Peyer's patch (tissue), 4 donors: ENCODE results near the gene APOBEC3H. TPM values are rescaled to one million over a fixed set of nuclear protein-coding genes. Genes with fewer than 3 reads are reported as not detected.
A peak's percentile ranks its signal among the peaks of the same experiment; 100 is the strongest.

Experiments used
- DNase-seq, 3 donors: peaks; one replicate each; pipeline ENCODE4 v3.0.0-alpha.2; 2017 to 2019
- H3K27ac ChIP-seq, 4 donors: fragments of 200-600 bp; sonication (generic); one replicate each; pipeline ENCODE4 v1.5.1; 2016 to 2019
- H3K27me3 ChIP-seq, 2 donors: fragments of 200-600 bp; sonication (generic); one replicate each; pipeline ENCODE4 v1.5.1; 2019
- H3K36me3 ChIP-seq, 3 donors: fragments of 200-600 bp; sonication (generic); one replicate each; pipeline ENCODE4 v1.5.1; 2016 to 2019
- H3K4me1 ChIP-seq, 4 donors: fragments of 200-600 bp; sonication (generic); one replicate each; pipeline ENCODE4 v1.5.1; 2016 to 2019
- H3K4me3 ChIP-seq, 4 donors: fragments of 200-600 bp; sonication (generic); 1 replicate in 3 of 4; 2 replicates in 1 of 4; pipeline ENCODE4 v1.5.1; 2016 to 2019; ENCODE audit warnings: mild to moderate bottlenecking in 1 of 4
- H3K9me3 ChIP-seq, 4 donors: fragments of 200-600 bp; sonication (generic); one replicate each; pipeline ENCODE4 v1.5.1; 2016 to 2019; ENCODE audit warnings: mild to moderate bottlenecking in 1 of 4
- CTCF ChIP-seq, 6 experiments: fragments of 450-650 bp in 4 of 6; fragments of 200-600 bp in 2 of 6; sonication (generic) in 1 of 6; IDR thresholded peaks; one replicate each; pipeline ENCODE4 v1.5.1; 2017 to 2019; ENCODE audit warnings: antibody characterized with exemption in 6 of 6, mild to moderate bottlenecking in 3 of 6, moderate library complexity in 1 of 6
- POLR2A ChIP-seq, 2 donors: fragments of 450-650 bp; IDR thresholded peaks; one replicate each; pipeline ENCODE4 v1.5.1; 2017; ENCODE audit warnings: antibody characterized with exemption in 2 of 2, mild to moderate bottlenecking in 2 of 2, moderate library complexity in 2 of 2
- total RNA-seq, 4 donors: library from RNA; depleted of rRNA; stranded (reverse); fragments of >200 nt; gene quantifications; one replicate each; pipeline ENCODE4 v1.1.0, GENCODE V29; 2016

Gene APOBEC3H
- total RNA-seq, 4 donors from 2014 or later, result not detected

GRCh38 chr22:39115977-39116621 lies 19.1 kb downstream of the APOBEC3H start:
- Histone ChIP-seq H3K4me1 (peaks cover 0 to 4% (median 0%) of the 10 kb centered on the region in 4 donors), H3K36me3 (no peaks in the 10 kb centered on the region), H3K4me3 (no peak overlapping the region), H3K27ac (peak overlapping the region in 1 of 4 donors; percentile 11), H3K9me3 (no peaks in the 10 kb centered on the region), H3K27me3 (no peaks in the 10 kb centered on the region)
- DNase-seq, result no peak
- TF ChIP-seq POLR2A (IDR thresholded peaks at IDR 0.05) (no peak), CTCF (IDR thresholded peaks at IDR 0.05) (no peak)

DNA sequence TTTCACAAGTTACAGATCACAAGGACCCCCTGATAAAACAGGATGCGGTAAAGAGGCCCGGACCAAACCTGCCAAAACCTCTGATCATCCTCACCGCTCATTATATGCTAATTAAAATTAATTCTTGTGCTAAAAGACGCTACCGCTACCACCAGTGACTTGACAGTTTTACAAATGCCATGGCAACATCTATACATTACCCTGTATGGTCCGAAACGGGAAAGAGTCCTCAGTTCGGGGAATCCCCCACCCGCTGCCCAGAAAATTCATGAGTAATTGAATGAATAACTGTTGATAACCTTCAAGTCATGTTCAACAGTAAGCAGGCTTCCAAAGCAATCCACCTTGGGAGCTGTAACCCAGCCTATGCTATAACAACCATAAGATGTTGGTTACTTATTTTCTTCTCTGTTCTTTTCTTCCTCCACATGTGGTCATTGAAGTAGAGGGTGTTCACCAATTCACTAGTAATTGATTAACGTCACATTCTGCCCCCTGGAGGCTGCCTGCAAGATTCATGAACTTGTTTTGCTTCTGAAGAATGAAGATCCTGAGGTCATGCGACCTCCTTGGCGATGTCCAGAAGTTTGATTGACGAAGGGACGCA lies 20.6 kb downstream of the APOBEC3H start:
- H3K27ac ChIP-seq, result peak overlapping the region in 1 of 4 donors; percentile 45

DNA sequence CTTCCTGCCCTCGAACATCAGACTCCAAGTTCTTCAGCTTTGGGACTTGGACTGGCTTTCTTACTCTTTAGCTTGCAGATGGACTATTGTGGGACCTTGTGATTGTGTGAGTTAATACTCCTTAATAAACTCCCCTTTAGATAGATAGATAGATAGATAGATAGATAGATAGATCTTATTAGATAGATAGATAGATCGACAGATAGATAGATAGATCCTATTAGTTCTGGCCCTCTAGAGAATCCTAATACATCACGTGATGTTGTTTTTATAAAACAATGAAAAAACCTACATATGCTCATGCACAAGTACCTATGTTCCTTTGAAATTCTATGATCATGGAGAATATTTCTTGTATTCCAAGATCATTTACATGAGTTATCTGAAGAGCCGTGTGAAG lies 23.9 kb downstream of the APOBEC3H start:
- DNase-seq, result no peak
- no peaks in the 10 kb centered on the region for H3K27me3 ChIP-seq
- H3K9me3 ChIP-seq, result no peaks in the 10 kb centered on the region
- no peaks in the 10 kb centered on the region for H3K4me1 ChIP-seq
- TF ChIP-seq POLR2A (IDR thresholded peaks at IDR 0.05) (no peak), CTCF (IDR thresholded peaks at IDR 0.05) (no peak)
- no peak overlapping the region for H3K4me3 ChIP-seq
- no peak overlapping the region for H3K27ac ChIP-seq
- H3K36me3 ChIP-seq, result no peaks in the 10 kb centered on the region

More for the DNA sequence above, 20.6 kb downstream of the APOBEC3H start:
- TF ChIP-seq CTCF (IDR thresholded peaks at IDR 0.05) (peak; percentile 57 to 77 (median 74)), POLR2A (IDR thresholded peaks at IDR 0.05) (no peak)
- Histone ChIP-seq H3K4me1 (peaks cover 0 to 4% (median 0%) of the 10 kb centered on the region in 4 donors), H3K9me3 (no peaks in the 10 kb centered on the region), H3K36me3 (no peaks in the 10 kb centered on the region), H3K27me3 (no peaks in the 10 kb centered on the region), H3K4me3 (no peak overlapping the region)
- peak in 2 of 3 donors; percentile 82 to 93 for DNase-seq

- Histone ChIP-seq H3K9me3 (no peaks in the 10 kb centered on the region), H3K36me3 (no peaks in the 10 kb centered on the region), H3K4me1 (no peaks in the 10 kb centered on the region), H3K27me3 (no peaks in the 10 kb centered on the region), H3K4me3 (no peak overlapping the region), H3K27ac (no peak overlapping the region)
- no peak for DNase-seq
- no peak for TF ChIP-seq POLR2A (IDR thresholded peaks at IDR 0.05)
- no peak for TF ChIP-seq CTCF (IDR thresholded peaks at IDR 0.05)
These were observed 25.9 kb downstream of the APOBEC3H start for GRCh38 chr22:39122772-39123470.

DNA sequence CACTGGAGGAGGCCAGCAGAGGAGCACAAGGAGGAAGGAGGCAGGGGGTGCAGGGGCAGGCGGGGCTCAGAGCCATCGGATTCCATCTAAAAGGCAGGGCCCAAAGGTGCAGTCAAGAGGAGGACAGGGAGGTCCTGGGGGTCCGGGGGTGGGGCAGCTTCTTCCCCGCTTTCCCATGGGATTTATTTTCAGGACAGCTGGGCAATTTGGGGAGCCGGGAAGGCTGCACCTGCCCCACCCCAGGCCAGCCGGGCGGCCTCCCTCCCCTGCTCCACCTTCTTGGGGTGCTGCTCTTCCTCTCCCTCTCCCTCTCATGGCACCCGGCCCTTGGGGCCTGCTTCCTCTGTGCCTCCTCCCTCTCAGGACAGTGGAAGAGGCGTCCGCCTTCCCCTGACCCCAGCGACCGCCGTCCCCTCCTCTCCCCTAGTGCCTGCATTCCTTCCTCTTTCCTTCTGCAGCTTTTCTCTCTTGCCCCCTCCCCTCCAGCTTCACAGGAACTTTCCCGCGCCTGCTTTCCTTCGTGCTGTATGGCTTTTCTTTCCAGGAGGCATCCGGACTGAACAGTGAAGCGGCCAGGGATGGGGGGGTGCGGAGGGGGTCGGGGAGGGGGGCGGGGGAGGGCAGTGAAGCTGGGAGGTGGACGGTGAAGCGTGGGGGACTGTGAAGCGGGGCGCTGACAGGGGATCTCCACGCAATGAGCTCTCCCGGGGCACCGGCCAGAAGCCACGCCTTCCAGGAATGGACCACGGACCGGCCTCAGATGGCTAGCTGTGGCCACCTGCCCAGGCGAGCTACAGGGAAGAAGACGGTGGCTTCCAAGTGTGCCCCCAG lies 26.9 kb downstream of the APOBEC3H start:
- no peak overlapping the region for H3K27ac ChIP-seq
- H3K4me1 ChIP-seq, result peaks cover 0 to 7% (median 0%) of the 10 kb centered on the region in 4 donors
- H3K4me3 ChIP-seq, result no peak overlapping the region
- no peaks in the 10 kb centered on the region for H3K36me3 ChIP-seq
- no peaks in the 10 kb centered on the region for H3K27me3 ChIP-seq
- DNase-seq, result no peak
- TF ChIP-seq POLR2A (IDR thresholded peaks at IDR 0.05) (no peak), CTCF (IDR thresholded peaks at IDR 0.05) (no peak)
- H3K9me3 ChIP-seq, result no peaks in the 10 kb centered on the region
